Measurements from ENCODE around the gene TMEM154. TPM values are rescaled to one million over a fixed set of nuclear protein-coding genes. Genes with fewer than 3 reads are reported as not detected.
A peak's percentile ranks its signal among the peaks of the same experiment; 100 is the strongest.

TMEM154 gene
- total RNA-seq, 1 donor, result 1.8 TPM

DNA sequence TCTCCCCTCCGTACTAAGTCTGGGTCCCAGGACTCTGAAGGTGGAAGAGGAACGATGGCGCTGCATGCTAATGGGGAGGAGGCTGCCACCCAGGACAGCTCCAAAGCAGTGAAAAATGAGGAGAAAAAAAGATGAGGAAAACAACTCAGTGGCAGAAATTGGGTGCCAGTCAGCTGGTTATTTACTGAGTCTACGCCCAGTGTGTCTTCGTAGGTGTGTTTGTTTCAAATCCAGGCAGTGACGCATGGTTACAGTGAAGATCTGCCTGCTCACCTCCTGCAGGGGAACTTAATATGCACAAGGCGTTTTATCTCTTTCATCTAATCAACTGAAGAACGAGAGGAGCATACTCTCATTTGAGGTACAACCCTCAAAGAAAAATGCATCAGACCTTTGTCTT, 73.0 kb downstream of the TMEM154 start:
- Histone ChIP-seq H3K4me3 (ENCODE audit: insufficient read depth, low read length) (no peak overlapping the region), H3K9me3 (ENCODE audit: low read depth, low read length) (no peaks in the 10 kb centered on the region), H3K36me3 (ENCODE audit: insufficient read depth, low read length) (no peaks in the 10 kb centered on the region), H4K20me1 (ENCODE audit: insufficient read depth, low read length) (no peaks in the 10 kb centered on the region), H3K4me2 (ENCODE audit: insufficient read depth, low read length) (no peak overlapping the region), H2AFZ (ENCODE audit: low read length) (no peak overlapping the region), H3K27me3 (ENCODE audit: insufficient read depth, low read length) (peaks cover 12% of the 10 kb centered on the region), H3K79me2 (ENCODE audit: insufficient read depth, low read length) (no peaks in the 10 kb centered on the region), H3K4me1 (ENCODE audit: insufficient read depth, low read length) (no peaks in the 10 kb centered on the region), H3K27ac (ENCODE audit: low read depth, low read length) (no peak overlapping the region)
- no peak for DNase-seq (ENCODE audit: insufficient read length, low spot score, missing footprints)
- TF ChIP-seq, protein P1, sequence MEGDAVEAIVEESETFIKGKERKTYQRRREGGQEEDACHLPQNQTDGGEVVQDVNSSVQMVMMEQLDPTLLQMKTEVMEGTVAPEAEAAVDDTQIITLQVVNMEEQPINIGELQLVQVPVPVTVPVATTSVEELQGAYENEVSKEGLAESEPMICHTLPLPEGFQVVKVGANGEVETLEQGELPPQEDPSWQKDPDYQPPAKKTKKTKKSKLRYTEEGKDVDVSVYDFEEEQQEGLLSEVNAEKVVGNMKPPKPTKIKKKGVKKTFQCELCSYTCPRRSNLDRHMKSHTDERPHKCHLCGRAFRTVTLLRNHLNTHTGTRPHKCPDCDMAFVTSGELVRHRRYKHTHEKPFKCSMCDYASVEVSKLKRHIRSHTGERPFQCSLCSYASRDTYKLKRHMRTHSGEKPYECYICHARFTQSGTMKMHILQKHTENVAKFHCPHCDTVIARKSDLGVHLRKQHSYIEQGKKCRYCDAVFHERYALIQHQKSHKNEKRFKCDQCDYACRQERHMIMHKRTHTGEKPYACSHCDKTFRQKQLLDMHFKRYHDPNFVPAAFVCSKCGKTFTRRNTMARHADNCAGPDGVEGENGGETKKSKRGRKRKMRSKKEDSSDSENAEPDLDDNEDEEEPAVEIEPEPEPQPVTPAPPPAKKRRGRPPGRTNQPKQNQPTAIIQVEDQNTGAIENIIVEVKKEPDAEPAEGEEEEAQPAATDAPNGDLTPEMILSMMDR (IDR thresholded peaks at IDR 0.05; ENCODE audit: extremely low read depth, low read depth, low read length), result no peak

- Histone ChIP-seq H3K27me3 (ENCODE audit: insufficient read depth, low read length) (peaks cover 9% of the 10 kb centered on the region), H4K20me1 (ENCODE audit: insufficient read depth, low read length) (no peaks in the 10 kb centered on the region), H3K4me3 (ENCODE audit: insufficient read depth, low read length) (no peak overlapping the region), H3K4me2 (ENCODE audit: insufficient read depth, low read length) (no peak overlapping the region), H3K9me3 (ENCODE audit: low read depth, low read length) (no peaks in the 10 kb centered on the region), H2AFZ (ENCODE audit: low read length) (no peak overlapping the region), H3K79me2 (ENCODE audit: insufficient read depth, low read length) (no peaks in the 10 kb centered on the region), H3K27ac (ENCODE audit: low read depth, low read length) (no peak overlapping the region), H3K4me1 (ENCODE audit: insufficient read depth, low read length) (no peaks in the 10 kb centered on the region), H3K36me3 (ENCODE audit: insufficient read depth, low read length) (no peaks in the 10 kb centered on the region)
- DNase-seq (ENCODE audit: insufficient read length, low spot score, missing footprints), result peak; percentile 71
- TF ChIP-seq, protein P1 (IDR thresholded peaks at IDR 0.05; ENCODE audit: extremely low read depth, low read depth, low read length), result no peak
Measured at GRCh38 chr4:152605641-152606335, 74.0 kb downstream of the TMEM154 start.

- no peak for DNase-seq (ENCODE audit: insufficient read length, low spot score, missing footprints)
- Histone ChIP-seq H3K4me2 (ENCODE audit: insufficient read depth, low read length) (no peak overlapping the region), H3K4me3 (ENCODE audit: insufficient read depth, low read length) (no peak overlapping the region), H4K20me1 (ENCODE audit: insufficient read depth, low read length) (no peaks in the 10 kb centered on the region), H3K27ac (ENCODE audit: low read depth, low read length) (no peak overlapping the region), H3K4me1 (ENCODE audit: insufficient read depth, low read length) (no peaks in the 10 kb centered on the region), H2AFZ (ENCODE audit: low read length) (no peak overlapping the region), H3K9me3 (ENCODE audit: low read depth, low read length) (no peaks in the 10 kb centered on the region), H3K36me3 (ENCODE audit: insufficient read depth, low read length) (no peaks in the 10 kb centered on the region), H3K27me3 (ENCODE audit: insufficient read depth, low read length) (peaks cover 8% of the 10 kb centered on the region), H3K79me2 (ENCODE audit: insufficient read depth, low read length) (no peaks in the 10 kb centered on the region)
- TF ChIP-seq, protein P1 (IDR thresholded peaks at IDR 0.05; ENCODE audit: extremely low read depth, low read depth, low read length), result no peak
Measured at GRCh38 chr4:152605031-152605430, 74.8 kb downstream of the TMEM154 start.

- no peaks in the 10 kb centered on the region for H4K20me1 ChIP-seq (ENCODE audit: insufficient read depth, low read length)
- no peak overlapping the region for H2AFZ ChIP-seq (ENCODE audit: low read length)
- no peak overlapping the region for H3K4me2 ChIP-seq (ENCODE audit: insufficient read depth, low read length)
- H3K79me2 ChIP-seq (ENCODE audit: insufficient read depth, low read length), result no peaks in the 10 kb centered on the region
- H3K36me3 ChIP-seq (ENCODE audit: insufficient read depth, low read length), result no peaks in the 10 kb centered on the region
- DNase-seq (ENCODE audit: insufficient read length, low spot score, missing footprints), result no peak
- H3K27me3 ChIP-seq (ENCODE audit: insufficient read depth, low read length), result peaks cover 3% of the 10 kb centered on the region
- no peaks in the 10 kb centered on the region for H3K4me1 ChIP-seq (ENCODE audit: insufficient read depth, low read length)
- no peak overlapping the region for H3K4me3 ChIP-seq (ENCODE audit: insufficient read depth, low read length)
- H3K27ac ChIP-seq (ENCODE audit: low read depth, low read length), result no peak overlapping the region
- TF ChIP-seq, protein P1 (IDR thresholded peaks at IDR 0.05; ENCODE audit: extremely low read depth, low read depth, low read length), result no peak
- no peaks in the 10 kb centered on the region for H3K9me3 ChIP-seq (ENCODE audit: low read depth, low read length)
Measured at GRCh38 chr4:152601156-152601555, 78.6 kb downstream of the TMEM154 start.
